Bone marrow (tissue), 2 donors: Measurements from ENCODE around the gene SCP2.
A peak's percentile ranks its signal among the peaks of the same experiment; 100 is the strongest.
"Not testable (repeated sequence)": the region's sequence is repeated elsewhere in the genome, so short reads cannot be mapped to it uniquely, and the experiment has no call there.

Experiments
- DNase-seq, 2 donors: peaks; one replicate each; lab custom pipeline; 2025; lab: John Stamatoyannopoulos, UW

The SCP2 gene

DNA sequence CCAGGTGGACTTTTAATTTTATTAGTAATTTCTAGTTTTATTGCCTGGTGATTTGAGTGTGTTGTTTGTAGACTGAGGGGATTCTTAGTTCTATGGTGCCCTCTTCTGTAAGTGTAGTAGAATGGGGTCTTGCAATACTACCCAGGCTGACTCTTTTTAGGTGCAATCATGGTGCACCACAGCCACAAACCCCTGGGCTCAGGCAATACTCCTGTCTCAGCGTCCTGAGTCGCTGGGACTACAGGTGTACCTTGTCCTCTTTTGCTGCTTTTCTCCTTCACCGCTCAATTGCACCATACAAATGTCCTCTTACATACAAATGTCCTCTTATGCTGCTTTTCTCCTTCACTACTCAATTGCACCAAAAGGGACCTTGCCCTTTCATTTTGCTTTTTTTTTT, 43.1 kb downstream of the SCP2 start:
- DNase-seq, result no peak

DNA sequence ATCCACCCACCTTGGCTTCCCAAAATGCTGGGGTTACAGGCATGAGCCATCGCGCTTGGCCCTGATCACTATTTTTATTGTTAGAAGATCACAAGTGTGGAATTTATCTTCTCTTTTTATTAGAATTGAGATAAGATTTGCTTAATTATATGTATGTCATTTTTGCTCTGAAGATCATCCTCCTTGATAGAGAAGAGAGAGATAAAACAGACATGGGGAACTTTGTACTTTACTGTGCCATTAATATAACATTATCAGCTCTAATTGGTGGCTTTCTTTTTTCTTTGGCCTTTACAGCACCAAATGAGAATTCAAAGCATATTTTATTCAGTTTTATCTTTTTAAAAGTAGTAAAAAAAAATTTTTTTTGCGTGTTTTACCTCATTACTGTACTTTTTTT, 46.8 kb downstream of the SCP2 start:
- no peak for DNase-seq

DNA sequence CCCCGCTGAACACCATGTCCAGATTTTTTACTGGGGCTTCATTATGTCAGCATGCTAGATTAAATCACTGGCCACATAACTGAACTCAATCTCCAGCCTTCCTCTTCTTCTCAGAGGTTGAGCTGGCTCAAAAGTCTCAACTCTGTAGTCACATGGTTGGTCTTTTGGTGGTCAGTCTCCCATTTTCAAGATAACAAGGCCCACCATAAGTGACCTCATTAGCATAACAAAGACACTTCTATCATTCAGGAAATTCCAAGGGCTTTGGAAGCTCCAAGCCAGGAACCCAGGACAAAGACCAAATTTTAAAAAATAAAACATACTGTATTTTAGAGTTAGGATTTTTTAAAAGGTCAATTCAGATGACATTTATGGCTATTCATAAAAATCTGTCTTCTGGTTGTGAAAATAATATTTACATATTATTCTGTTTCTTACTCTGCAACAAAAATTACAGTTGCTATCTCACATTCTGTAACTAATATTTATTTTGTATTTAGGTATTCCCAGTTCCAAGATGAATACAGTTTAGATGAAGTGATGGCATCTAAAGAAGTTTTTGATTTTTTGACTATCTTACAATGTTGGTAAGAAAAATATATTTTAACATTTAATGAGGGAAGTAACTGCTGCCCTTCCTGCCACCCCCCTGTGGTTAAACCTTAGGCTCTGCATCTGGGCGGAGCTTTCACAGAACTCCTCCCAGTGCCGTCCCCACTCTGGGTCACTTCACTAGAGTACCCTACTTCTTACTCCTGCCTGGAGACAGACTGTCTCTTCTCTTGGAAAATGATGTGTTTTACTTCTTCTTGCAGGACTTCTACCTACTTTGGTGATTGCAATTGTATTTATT, 49.3 kb downstream of the SCP2 start:
- DNase-seq, result no peak

DNA sequence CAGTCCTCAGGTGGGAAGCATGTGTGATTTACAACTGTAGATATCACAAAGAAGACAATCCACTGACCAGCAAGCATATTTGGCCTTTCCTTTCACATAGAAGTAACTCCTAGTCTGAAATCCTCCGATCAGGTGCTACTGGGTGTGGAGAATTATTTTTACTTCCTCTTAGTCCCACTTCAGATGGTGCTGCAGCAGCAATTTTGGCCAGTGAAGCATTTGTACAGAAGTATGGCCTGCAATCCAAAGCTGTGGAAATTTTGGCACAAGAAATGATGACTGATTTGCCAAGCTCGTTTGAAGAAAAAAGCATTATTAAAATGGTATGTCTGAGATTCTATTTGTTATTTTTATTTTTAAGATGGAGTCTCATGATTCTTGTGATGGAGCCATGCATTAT, 51.0 kb downstream of the SCP2 start:
- no peak for DNase-seq

DNA sequence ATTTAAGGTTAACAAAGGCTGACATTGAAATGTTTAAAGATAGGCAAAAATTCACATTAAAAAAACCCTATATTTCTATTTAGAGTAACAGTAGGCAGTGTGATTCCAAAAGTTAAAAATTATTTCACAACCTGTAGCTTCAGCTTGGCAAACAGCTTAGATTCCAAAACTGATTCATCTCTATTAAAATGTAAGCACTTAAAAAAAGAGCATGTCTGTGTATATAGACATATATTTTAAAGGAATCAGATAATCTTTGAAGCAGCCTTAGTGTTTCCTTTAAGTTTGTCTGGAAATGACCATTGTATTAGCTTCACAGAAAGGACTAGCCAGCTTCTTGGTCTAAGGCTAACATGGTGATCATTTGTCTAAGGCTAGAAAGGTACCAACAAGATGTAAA, 65.7 kb downstream of the SCP2 start:
- not testable (repeated sequence) for DNase-seq

DNA sequence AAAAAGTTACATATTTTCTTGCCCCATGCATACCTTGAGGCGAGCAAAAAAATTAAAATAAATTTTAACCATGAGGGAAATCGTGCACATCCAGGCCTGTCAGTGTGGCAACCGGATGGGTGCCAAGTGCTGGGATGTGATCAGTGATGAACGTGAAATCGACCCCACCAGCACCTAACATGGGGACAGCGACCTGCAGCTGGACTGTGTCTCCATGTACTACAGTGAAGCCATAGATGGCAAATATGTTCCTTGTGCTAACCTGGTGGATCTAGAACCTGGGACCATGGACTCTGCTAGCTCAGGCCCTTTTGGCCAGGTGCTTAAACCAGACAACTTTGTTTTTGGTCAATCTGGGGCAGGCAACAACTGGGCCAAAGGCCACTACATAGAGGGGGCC, 67.6 kb downstream of the SCP2 start:
- DNase-seq, result no peak

DNA sequence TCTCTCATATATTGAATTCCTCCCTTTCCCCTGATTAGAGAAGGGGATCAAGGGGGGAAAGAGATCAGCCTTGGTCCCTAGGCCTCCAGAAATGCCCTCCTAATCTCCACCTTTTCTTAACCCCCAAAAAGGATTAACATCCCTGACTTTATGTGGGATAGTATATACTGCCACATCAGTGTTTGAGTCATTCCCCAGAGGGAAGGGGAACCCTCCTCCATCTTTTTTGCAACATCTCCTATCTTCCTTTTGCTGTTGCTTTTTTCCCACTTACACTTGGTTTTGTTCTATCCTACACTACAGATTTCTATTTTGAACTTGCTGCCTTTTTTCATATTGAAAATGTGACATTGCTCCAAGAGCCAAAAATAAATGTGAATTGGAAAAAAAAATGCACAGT, 69.6 kb downstream of the SCP2 start:
- DNase-seq, result no peak

DNA sequence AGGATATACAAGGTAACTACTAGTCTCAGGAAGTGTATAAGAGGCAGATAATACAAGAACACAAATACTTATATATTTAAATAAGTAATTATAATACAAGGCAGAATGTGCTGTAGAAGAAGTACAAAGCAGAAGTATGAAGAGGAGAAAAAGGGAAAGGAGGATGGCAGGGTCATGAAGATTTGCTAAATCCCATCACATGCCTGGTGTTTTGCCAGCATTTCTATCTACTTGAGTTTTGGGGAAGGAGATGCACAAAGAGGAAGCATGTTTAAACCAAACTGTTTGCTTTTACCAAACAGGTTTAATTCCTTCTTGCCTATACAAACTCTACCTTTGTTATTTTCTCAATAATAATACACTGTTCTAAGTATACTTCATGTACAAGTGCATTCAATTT, 74.1 kb downstream of the SCP2 start:
- no peak for DNase-seq

DNA sequence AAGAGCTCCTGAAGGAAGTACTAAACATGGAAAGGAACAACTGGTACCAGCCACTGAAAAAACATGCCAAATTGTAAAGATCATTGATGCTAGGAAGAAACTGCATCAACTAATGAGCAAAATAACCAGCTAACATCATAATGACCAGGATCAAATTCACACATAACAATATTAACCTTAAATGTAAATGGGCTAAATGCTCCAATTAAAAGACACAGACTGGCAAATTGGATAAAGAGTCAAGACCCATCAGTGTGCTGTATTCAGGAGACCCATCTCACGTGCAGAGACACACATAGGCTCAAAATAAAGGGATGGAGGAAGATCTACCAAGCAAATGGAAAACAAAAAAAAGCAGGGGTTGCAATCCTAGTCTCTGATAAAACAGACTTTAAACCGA, 79.5 kb downstream of the SCP2 start:
- not testable (repeated sequence) for DNase-seq

DNA sequence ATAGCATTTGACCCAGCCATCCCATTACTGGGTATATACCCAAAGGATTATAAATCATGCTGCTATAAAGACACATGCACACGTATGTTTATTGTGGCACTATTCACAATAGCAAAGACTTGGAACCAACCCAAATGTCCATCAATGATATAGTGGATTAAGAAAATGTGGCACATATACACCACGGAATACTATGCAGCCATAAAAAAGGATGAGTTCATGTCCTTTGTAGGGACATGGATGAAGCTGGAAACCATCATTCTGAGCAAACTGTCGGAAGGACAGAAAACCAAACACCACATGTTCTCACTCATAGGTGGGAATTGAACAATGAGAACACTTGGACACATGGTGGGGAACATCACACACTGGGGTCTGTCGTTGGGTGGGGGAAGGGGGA, 83.2 kb downstream of the SCP2 start:
- not testable (repeated sequence) for DNase-seq

DNA sequence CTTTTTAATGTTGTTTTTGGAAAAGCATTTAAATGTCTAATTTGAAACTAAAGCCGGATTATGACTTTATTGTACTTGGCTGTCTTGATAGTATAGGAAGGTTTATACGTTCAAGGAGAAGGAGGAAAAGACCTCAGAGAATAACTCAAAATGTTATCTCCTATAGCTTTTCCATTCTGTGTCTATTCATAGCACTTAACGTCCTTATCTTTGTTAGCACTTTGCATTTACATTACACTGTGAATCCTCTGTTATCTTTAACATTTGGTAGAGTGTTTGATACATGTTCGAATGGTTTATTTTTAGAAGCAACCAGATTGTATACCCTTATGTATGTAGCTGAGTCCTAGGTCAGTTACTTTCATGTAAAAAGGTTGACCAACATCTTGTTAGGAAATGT, 84.1 kb downstream of the SCP2 start:
- DNase-seq, result no peak

DNA sequence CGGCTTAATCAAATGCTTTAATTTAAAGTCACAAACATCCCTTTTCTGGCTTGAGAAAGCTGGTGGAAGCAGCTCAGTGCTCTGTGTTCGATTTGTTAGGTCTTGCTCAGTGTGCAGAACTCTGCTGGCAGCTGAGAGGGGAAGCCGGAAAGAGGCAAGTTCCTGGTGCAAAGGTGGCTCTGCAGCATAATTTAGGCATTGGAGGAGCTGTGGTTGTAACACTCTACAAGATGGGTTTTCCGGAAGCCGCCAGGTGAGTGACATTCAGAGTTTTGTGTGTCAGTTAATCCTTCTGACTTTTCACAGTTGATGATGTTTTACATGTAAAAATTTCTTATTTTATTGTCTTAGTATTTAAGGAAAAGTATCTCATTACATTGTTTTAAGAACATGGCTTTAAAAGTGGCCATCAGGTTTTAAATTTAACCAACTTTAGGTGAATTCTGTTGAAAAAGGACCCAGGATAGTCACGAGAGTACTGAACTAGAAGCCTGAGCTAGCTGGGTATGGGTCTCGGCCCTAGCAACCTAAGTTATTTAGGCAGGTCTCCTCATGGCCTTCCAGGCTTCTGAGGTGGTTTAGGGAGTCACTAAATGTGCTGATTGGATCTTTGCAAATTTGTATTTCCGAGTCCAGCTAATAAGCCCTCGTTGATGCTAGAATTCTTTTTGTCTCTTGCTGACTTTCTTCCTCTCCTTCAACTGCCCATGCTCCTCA, 87.9 kb downstream of the SCP2 start:
- DNase-seq, result peak; percentile 20 to 85

DNA sequence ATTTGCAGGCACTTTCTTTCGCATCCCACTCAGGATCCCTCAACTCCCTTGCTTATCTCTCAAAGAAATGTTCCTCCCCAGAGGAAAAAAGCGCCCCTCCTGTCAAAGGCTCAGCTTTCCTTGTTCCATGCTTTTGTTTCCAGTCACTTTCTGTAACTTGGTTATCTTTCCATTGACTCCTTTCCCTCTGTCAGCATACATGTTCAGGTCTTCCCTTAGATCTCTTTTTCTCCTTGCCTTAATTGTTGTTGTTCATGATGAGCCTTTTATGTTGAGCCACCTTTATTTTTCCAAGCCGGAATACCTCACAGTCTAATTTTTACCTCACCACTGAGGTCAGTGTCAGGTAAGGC, 88.4 kb downstream of the SCP2 start:
- DNase-seq, result no peak

DNA sequence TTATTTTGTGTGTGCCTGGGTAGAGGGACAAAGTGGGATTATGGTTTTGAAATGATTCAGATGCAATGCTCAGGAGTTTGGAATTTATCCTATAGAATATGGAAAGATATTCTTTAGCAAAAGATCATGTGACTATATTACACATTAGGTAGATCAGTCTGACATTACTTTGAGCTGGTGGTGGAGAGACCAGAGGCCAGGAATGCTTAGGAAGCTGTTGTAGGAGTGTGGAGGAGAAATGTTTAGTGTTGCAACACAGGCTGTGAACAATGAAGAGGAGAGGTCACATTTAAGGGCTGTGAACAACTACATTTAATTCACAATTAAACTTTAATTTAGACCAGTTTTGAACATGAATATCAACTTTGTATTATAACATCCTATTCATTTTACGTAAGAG, 89.6 kb downstream of the SCP2 start:
- DNase-seq, result no peak

DNA sequence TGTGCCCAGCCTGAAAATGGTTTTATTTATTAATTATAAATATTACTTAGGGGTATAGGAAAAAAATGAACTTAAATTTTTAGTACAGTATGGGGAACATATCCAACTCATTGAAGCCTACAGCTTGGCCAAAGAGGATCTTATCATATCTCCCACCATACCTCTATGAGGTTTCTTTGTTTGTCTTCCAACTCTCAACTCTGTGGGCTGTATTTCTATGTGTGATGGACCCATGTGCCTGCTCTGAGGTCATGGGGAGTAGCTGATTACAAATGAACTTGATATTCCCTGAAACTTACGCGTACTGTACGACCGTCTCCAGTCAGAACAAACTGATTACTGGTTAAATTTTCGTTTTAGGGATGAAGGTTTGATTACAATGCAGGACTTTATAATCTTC, 93.5 kb downstream of the SCP2 start:
- DNase-seq, result no peak

DNA sequence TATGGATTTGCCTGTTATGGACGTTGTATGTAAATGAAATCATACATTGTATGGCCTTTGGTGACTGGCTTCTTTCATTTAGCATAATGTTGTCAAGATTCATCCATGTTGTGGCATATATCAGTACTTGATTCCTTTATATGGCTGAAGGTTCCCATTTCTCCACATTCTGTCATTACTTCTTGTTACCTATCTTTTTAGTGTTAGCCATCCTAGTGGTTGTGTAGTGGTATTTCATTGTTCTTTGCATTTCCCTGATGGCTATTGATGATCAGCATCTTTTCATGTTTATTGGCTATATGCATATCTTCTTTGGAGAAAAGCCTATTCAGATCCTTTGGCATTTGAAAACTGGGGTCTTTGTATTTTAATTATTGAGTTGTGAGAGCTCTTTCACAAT, 95.1 kb downstream of the SCP2 start:
- DNase-seq, result no peak

DNA sequence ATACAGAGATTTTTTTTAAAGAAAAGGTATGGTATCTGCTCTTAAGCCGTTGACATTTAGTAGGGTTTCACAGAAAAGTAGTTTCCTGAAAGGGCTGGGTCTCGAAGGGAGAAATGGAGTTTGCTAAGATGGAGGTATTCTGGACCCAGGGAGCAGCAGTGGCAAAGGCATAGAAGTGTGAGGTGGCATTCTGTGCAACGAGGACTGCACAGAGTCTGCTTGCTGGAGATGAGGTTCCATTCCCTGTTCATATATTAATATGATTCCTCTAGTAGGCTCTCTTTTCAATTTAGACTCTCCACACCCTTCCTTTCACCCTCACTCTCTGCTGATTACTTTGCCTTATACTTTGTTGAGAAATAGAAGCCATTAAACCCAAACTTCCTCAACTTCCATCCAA, 96.5 kb downstream of the SCP2 start:
- no peak for DNase-seq

DNA sequence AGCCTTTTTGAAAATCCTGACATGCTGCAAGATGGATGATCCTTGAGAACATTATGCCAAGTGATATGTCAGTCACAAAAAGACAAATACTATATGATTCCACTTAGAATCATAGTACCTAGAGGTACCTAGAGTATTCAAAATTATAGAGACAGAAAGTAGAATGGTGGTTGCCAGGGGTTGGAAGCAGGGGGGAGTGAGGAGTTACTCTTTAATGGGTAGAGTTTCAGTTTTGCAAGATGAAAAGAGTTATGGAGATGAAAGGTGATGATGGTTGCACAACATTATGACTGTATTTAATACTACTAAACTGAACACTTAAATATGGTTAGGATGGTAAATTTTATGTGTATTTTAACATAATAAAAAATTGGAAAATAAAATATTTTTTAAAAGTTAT, 97.0 kb downstream of the SCP2 start:
- DNase-seq, result no peak

DNA sequence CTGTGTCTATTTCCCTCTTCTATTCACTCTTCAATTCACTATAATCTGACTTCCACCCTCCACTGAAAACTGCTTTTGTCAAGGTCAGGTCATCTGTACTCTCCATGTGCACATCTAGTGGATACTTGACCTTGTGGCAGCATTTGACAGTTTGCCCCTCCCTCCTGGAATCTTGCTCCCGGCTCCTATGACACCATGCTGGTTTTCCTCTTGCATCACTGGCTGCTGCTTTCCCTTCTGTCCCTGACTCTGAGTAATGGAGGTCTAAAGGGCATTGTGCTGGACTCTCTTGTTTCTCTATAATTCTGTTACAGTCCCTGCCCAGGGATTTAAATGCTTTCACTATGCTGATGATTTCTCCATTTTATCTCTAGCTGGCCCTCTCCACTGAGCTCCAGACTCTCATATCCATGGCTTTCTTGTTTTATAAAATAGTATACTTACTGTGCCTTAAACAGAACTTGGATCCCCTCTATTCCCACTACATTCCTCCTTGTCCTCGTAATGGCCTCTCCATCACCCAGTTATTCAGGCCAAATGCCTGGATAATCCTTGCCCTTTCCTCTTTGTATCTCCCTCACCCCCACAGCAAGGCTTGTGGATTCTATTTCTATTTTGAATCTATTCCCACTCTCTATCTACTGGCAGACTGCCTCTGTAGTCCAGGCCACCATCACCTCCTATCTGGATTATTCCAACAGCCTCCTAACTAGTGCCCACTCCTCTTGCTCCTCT, 98.1 kb downstream of the SCP2 start:
- no peak for DNase-seq

DNA sequence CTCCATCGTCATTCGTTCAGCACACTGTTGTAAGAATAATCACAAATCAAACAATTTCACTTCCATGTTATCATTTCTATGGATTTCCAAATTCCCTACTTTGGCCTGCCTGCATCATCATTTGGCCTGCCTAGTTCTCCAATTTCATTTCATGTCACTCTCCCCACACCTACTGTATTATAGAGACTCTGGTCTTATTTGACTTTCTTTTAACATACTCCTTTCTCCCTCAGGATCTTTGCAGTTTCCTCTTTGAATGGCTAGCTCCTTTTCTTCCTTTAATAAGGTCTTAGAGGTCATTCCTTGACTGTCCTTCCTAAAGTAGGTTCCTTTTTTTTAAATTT, 98.7 kb downstream of the SCP2 start:
- no peak for DNase-seq

DNA sequence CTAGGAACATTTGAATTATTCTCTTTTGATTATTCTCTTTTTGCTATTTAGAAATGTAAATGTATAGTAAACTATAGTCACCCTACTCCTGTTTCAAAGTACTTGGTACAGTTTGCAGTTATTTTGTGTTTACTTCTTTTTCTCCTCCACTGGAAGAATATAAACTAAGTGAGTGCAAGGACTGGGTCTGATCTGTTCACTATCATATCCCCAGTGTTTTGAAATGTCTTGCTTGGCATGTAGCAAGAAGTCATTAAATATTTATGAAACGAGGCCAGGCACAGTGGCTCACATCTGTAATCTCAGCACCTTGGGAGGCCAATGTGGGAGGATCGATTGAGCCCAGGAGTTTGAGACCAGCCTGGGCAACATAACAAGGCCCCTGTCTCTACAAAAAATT, 99.2 kb downstream of the SCP2 start:
- no peak for DNase-seq

DNA sequence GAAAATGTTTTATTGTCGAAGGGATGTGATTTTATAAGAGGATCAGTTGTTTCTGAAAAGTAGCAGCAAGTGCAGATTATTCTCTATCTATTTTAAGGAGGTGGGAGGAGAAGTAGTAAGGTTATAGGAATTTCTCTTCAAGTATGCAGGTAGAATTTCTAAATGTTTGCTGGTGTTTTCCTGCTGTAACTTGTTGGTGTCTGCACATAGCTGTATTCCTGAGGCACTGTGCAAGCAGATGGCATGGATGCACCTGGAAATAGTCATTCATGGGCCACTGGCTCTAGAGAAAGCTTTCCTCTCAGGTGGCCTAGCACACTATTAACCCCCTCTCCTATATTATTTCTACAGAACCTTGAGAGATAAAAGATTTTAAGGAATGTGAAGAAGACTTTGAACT, 104.7 kb downstream of the SCP2 start:
- no peak for DNase-seq

DNA sequence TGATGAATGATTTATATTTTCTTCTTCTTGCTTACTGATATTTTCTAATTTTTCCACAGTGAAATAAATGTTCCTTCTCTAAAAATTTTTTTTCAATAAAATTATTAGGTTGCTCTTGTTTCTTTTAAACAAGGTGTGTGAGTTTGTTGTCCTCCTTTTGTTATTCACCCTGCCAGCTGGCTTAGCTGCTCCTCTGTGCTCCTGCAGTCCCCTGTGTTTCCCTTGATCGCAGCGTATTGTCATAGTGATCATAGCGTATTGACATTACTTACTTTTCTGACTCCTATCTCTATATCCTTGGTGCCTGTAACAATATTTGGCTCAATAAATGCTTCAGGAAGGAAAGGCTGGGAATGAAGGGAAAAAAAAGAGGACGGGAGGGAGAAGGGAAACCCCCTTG, 110.1 kb downstream of the SCP2 start:
- no peak for DNase-seq
